Activated CD8-positive, alpha-beta T cell treated with anti-CD3 and anti-CD28 coated beads for 36 hours (primary cell): ENCODE data around the gene CLDN19. TPM values are rescaled to one million over a fixed set of nuclear protein-coding genes. Genes with fewer than 3 reads are reported as not detected.

Source experiments
- ATAC-seq: fragments of 200-7000 bp; cut with Tn5 transposase; one replicate; pipeline ENCODE4 v1.10.0; 2021; ENCODE audit warnings: mild to moderate bottlenecking, moderate library complexity
- CTCF ChIA-PET: fragments of 350-600 bp; sonication (Branson Sonifier 250); formaldehyde crosslinking; loops from one replicate; lab custom pipeline; 2021; ENCODE audit warnings: antibody characterized with exemption; lab: Charles Lee
- POLR2A ChIA-PET: fragments of 350-600 bp; sonication (Branson Sonifier 250); formaldehyde crosslinking; loops from one replicate; lab custom pipeline; 2021; ENCODE audit warnings: antibody characterized with exemption; lab: Charles Lee
- DNase-seq: peaks from one replicate; pipeline ENCODE4 v3.0.0-alpha.2; 2020
- H3K27ac Mint-ChIP-seq: one replicate; pipeline ENCODE4 v1.8.0; 2021; ENCODE audit warnings: mild to moderate bottlenecking, mixed read lengths
- H3K27me3 Mint-ChIP-seq: one replicate; pipeline ENCODE4 v1.8.0; 2021; ENCODE audit warnings: mixed read lengths
- H3K36me3 Mint-ChIP-seq: one replicate; pipeline ENCODE4 v1.8.0; 2021; ENCODE audit warnings: low read depth, mixed read lengths
- H3K4me1 Mint-ChIP-seq: one replicate; pipeline ENCODE4 v1.8.0; 2021; ENCODE audit warnings: low read depth, mixed read lengths
- H3K4me3 Mint-ChIP-seq: one replicate; pipeline ENCODE4 v1.8.0; 2021; ENCODE audit warnings: mild to moderate bottlenecking, moderate library complexity, mixed read lengths
- H3K9me3 Mint-ChIP-seq: one replicate; pipeline ENCODE4 v1.8.0; 2021; ENCODE audit warnings: mixed read lengths
- CTCF ChIP-seq: fragments of 200-600 bp; IDR thresholded peaks from one replicate; pipeline ENCODE4 v1.8.0; 2022; ENCODE audit warnings: antibody characterized with exemption, mild to moderate bottlenecking
- intact Hi-C: fragments of 100-400 bp; cut with micrococcal nuclease; formaldehyde crosslinking; loops from one replicate; pipeline ENCODE4 v1.10.0; 2022
- total RNA-seq, 2 experiments: library from RNA; stranded (reverse); gene quantifications; one replicate each; pipeline ENCODE4 v1.2.3, GENCODE V29; 2021

Gene CLDN19
- total RNA-seq, 2 experiments from 2014 or later = not detected

DNA sequence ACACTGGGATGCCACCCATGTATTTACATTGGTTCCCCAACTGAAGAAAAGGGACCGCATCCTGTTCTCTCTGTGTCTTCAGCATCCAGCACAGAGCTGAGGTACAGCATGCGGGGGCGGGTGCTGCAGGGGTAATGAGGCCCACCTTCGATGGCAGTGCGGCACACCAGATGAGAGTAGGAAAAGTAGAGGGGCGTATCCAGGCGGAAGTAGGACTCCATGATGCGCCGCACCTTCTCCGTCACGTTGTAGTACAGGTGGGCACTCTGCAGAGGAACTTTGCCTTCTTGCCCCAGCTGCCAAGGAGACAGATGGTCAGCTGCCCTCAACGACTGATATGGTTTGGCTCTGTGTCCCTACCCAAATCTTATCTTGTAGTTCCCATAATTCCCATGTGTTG, 10.0 kb upstream of the CLDN19 start:
- peaks cover 36% of the 10 kb centered on the region for H3K36me3 Mint-ChIP-seq
- ChIA-PET CTCF (interaction anchor here (1.1 kb wide), 1 partner anchor 19 kb away, joined by 3 read pairs; no protein-coding TSS in a partner anchor), POLR2A (no interaction called here)
- no peaks in the 10 kb centered on the region for H3K27me3 Mint-ChIP-seq
- no peak overlapping the region for H3K27ac Mint-ChIP-seq
- DNase-seq (no peak), ATAC-seq (no peak)
- no peaks in the 10 kb centered on the region for H3K9me3 Mint-ChIP-seq
- H3K4me1 Mint-ChIP-seq = no peaks in the 10 kb centered on the region
- intact Hi-C loops = no loop called here
- no peak for TF ChIP-seq CTCF
- no peak overlapping the region for H3K4me3 Mint-ChIP-seq

DNA sequence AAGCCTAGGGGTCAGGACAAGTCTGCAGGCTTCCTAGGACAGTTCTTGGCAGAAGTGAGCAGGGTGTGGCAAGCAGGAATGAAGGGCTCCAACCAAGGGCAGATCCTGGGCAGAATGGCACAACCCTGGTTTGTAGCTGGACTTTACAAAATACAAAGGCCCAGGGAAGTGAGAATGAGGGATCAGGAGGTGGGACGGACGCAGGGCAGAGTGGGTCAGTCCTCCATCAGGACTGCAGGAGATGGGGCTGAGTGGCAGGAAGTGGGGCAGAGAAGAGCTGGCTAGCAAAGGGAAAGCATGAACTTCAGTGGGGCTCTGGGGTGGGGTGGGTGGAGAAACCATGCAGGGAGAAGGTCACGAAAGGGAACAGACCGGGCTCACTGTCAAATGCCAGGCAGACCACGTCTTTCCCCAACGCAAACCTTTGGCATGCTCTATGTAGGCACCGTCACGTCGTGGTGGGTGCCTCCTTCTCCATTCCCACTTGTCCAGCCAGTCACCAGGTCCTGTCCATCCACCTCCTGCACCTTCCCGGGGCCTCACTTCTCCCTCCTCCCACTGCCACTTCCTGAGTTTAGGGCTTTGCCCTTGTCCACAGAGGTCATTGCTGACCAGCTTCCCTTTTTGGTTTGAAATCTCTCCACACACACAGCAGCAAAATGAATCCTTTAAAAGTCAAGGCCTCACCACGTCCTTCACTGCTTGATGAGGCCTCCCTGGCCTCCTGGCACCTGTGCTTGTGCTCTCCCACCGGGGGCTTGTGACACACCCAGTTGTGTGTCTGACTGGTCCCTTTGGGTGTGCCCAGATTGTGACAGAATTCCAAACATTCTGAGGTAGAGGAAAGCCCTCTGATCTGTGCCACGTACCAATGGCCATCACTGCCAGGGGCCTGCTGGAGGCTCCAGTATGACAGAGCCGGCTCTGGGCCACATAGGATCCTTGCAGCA, 8.7 kb upstream of the CLDN19 start:
- Mint-ChIP-seq H3K36me3 (peaks cover 28% of the 10 kb centered on the region), H3K27me3 (no peaks in the 10 kb centered on the region), H3K9me3 (no peaks in the 10 kb centered on the region), H3K27ac (no peak overlapping the region), H3K4me3 (no peak overlapping the region), H3K4me1 (no peaks in the 10 kb centered on the region)
- TF ChIP-seq CTCF = no peak
- ChIA-PET CTCF (interaction anchor here (0.9 to 1.1 kb wide), 2 partner anchors 18 to 322 kb away, joined by 3 read pairs; no protein-coding TSS in a partner anchor), POLR2A (interaction anchor here (1.2 to 1.4 kb wide), 2 partner anchors 11 to 176 kb away, joined by 3 to 5 read pairs; no protein-coding TSS in a partner anchor)
- no peak for ATAC-seq
- DNase-seq = no peak
- intact Hi-C loops = loop anchor here (5.0 kb wide), 1 partner anchor 171 kb away; no protein-coding TSS in a partner anchor

- no peak overlapping the region for H3K4me3 Mint-ChIP-seq
- ATAC-seq = no peak
- no peak for DNase-seq
- intact Hi-C loops = loop anchor here (5.0 kb wide), 1 partner anchor 171 kb away; no protein-coding TSS in a partner anchor
- CTCF ChIA-PET = interaction anchor here (2.5 kb wide), 1 partner anchor 170 kb away, joined by 7 read pairs; no protein-coding TSS in a partner anchor
- H3K27ac Mint-ChIP-seq = no peak overlapping the region
- TF ChIP-seq CTCF = no peak
- POLR2A ChIA-PET = interaction anchor here (1.2 to 1.4 kb wide), 2 partner anchors 12 to 175 kb away, joined by 3 to 5 read pairs; no protein-coding TSS in a partner anchor
- H3K36me3 Mint-ChIP-seq = peaks cover 25% of the 10 kb centered on the region
- no peaks in the 10 kb centered on the region for H3K27me3 Mint-ChIP-seq
- no peaks in the 10 kb centered on the region for H3K4me1 Mint-ChIP-seq
- H3K9me3 Mint-ChIP-seq = no peaks in the 10 kb centered on the region
These were observed 8.0 kb upstream of the CLDN19 start for GRCh38 chr1:42748021-42748420.

- Mint-ChIP-seq H3K27ac (no peak overlapping the region), H3K36me3 (peaks cover 18% of the 10 kb centered on the region), H3K4me3 (no peak overlapping the region), H3K27me3 (no peaks in the 10 kb centered on the region), H3K9me3 (no peaks in the 10 kb centered on the region), H3K4me1 (no peaks in the 10 kb centered on the region)
- DNase-seq (peak; percentile 55), ATAC-seq (no peak)
- POLR2A ChIA-PET = no interaction called here
- intact Hi-C loops = loop anchor here (5.0 kb wide), 1 partner anchor 170 kb away; no protein-coding TSS in a partner anchor
- peak; percentile 62 for TF ChIP-seq CTCF
- CTCF ChIA-PET = interaction anchor here (0.7 to 2.5 kb wide), 10 partner anchors 9 to 574 kb away, joined by 3 to 7 read pairs (median 4); partner anchors contain the start of gene P3H1
These were observed 7.1 kb upstream of the CLDN19 start for GRCh38 chr1:42747125-42747524.
